Activated CD8-positive, alpha-beta T cell treated with anti-CD3 and anti-CD28 coated beads for 36 hours (primary cell): Measurements from ENCODE around the gene ADH7. TPM values are rescaled to one million over a fixed set of nuclear protein-coding genes. Genes with fewer than 3 reads are reported as not detected.
"Not testable (repeated sequence)": the region's sequence is repeated elsewhere in the genome, so short reads cannot be mapped to it uniquely, and the experiment has no call there.

ENCODE experiments used
- ATAC-seq: fragments of 200-7000 bp; cut with Tn5 transposase; one replicate; pipeline ENCODE4 v1.10.0; 2021; ENCODE audit warnings: mild to moderate bottlenecking, moderate library complexity
- CTCF ChIA-PET: fragments of 350-600 bp; sonication (Branson Sonifier 250); formaldehyde crosslinking; loops from one replicate; lab custom pipeline; 2021; ENCODE audit warnings: antibody characterized with exemption; lab: Charles Lee
- POLR2A ChIA-PET: fragments of 350-600 bp; sonication (Branson Sonifier 250); formaldehyde crosslinking; loops from one replicate; lab custom pipeline; 2021; ENCODE audit warnings: antibody characterized with exemption; lab: Charles Lee
- DNase-seq: peaks from one replicate; pipeline ENCODE4 v3.0.0-alpha.2; 2020
- H3K27ac Mint-ChIP-seq: one replicate; pipeline ENCODE4 v1.8.0; 2021; ENCODE audit warnings: mild to moderate bottlenecking, mixed read lengths
- H3K27me3 Mint-ChIP-seq: one replicate; pipeline ENCODE4 v1.8.0; 2021; ENCODE audit warnings: mixed read lengths
- H3K36me3 Mint-ChIP-seq: one replicate; pipeline ENCODE4 v1.8.0; 2021; ENCODE audit warnings: low read depth, mixed read lengths
- H3K4me1 Mint-ChIP-seq: one replicate; pipeline ENCODE4 v1.8.0; 2021; ENCODE audit warnings: low read depth, mixed read lengths
- H3K4me3 Mint-ChIP-seq: one replicate; pipeline ENCODE4 v1.8.0; 2021; ENCODE audit warnings: mild to moderate bottlenecking, moderate library complexity, mixed read lengths
- H3K9me3 Mint-ChIP-seq: one replicate; pipeline ENCODE4 v1.8.0; 2021; ENCODE audit warnings: mixed read lengths
- CTCF ChIP-seq: fragments of 200-600 bp; IDR thresholded peaks from one replicate; pipeline ENCODE4 v1.8.0; 2022; ENCODE audit warnings: antibody characterized with exemption, mild to moderate bottlenecking
- intact Hi-C: fragments of 100-400 bp; cut with micrococcal nuclease; formaldehyde crosslinking; loops from one replicate; pipeline ENCODE4 v1.10.0; 2022
- total RNA-seq, 2 experiments: library from RNA; stranded (reverse); gene quantifications; one replicate each; pipeline ENCODE4 v1.2.3, GENCODE V29; 2021

The ADH7 gene
- total RNA-seq, 2 experiments from 2014 or later = not detected

- Mint-ChIP-seq H3K27ac (no peak overlapping the region), H3K9me3 (no peaks in the 10 kb centered on the region), H3K4me3 (no peak overlapping the region), H3K36me3 (no peaks in the 10 kb centered on the region), H3K4me1 (no peaks in the 10 kb centered on the region), H3K27me3 (peaks cover 4% of the 10 kb centered on the region)
- POLR2A ChIA-PET = no interaction called here
- DNase-seq (no peak), ATAC-seq (no peak)
- intact Hi-C loops = no loop called here
- no peak for TF ChIP-seq CTCF
- CTCF ChIA-PET = no interaction called here
Observed at GRCh38 chr4:99436976-99437722, 2.0 kb upstream of the ADH7 start.

- H3K4me1 Mint-ChIP-seq = no peaks in the 10 kb centered on the region
- ChIA-PET POLR2A (no interaction called here), CTCF (no interaction called here)
- H3K4me3 Mint-ChIP-seq = no peak overlapping the region
- DNase-seq (no peak), ATAC-seq (no peak)
- intact Hi-C loops = no loop called here
- no peak overlapping the region for H3K27ac Mint-ChIP-seq
- peaks cover 8% of the 10 kb centered on the region for H3K27me3 Mint-ChIP-seq
- no peaks in the 10 kb centered on the region for H3K36me3 Mint-ChIP-seq
- TF ChIP-seq CTCF = no peak
- no peaks in the 10 kb centered on the region for H3K9me3 Mint-ChIP-seq
Observed at GRCh38 chr4:99436462-99436861, 1.3 kb upstream of the ADH7 start.

GRCh38 chr4:99430106-99430505 is 5.0 kb downstream of the ADH7 start:
- DNase-seq = no peak
- CTCF ChIA-PET = interaction anchor here (1.4 kb wide), 1 partner anchor 14 kb away, joined by 4 read pairs; no protein-coding TSS in a partner anchor
- POLR2A ChIA-PET = no interaction called here
- no peaks in the 10 kb centered on the region for H3K9me3 Mint-ChIP-seq
- peaks cover 6% of the 10 kb centered on the region for H3K27me3 Mint-ChIP-seq
- TF ChIP-seq CTCF = no peak
- no peak overlapping the region for H3K4me3 Mint-ChIP-seq
- no peaks in the 10 kb centered on the region for H3K4me1 Mint-ChIP-seq
- intact Hi-C loops = no loop called here
- H3K27ac Mint-ChIP-seq = no peak overlapping the region
- ATAC-seq = no peak
- H3K36me3 Mint-ChIP-seq = no peaks in the 10 kb centered on the region

GRCh38 chr4:99417125-99417524 is 18.0 kb downstream of the ADH7 start:
- Mint-ChIP-seq H3K27me3 (peaks cover 4% of the 10 kb centered on the region), H3K27ac (no peak overlapping the region), H3K4me3 (no peak overlapping the region), H3K9me3 (peaks cover 3% of the 10 kb centered on the region), H3K36me3 (no peaks in the 10 kb centered on the region), H3K4me1 (no peaks in the 10 kb centered on the region)
- DNase-seq = no peak
- CTCF ChIA-PET = interaction anchor here (1.3 kb wide), 1 partner anchor 12 kb away, joined by 6 read pairs; no protein-coding TSS in a partner anchor
- POLR2A ChIA-PET = no interaction called here
- intact Hi-C loops = no loop called here
- ATAC-seq = no peak
- no peak for TF ChIP-seq CTCF

GRCh38 chr4:99415762-99416161 is 19.4 kb downstream of the ADH7 start:
- DNase-seq, H3K27me3 Mint-ChIP-seq, ATAC-seq, H3K4me3 Mint-ChIP-seq, H3K27ac Mint-ChIP-seq, H3K4me1 Mint-ChIP-seq, H3K36me3 Mint-ChIP-seq, H3K9me3 Mint-ChIP-seq, intact Hi-C loops, POLR2A ChIA-PET: not testable (repeated sequence)
- CTCF ChIA-PET = interaction anchor here (1.1 kb wide), 1 partner anchor 14 kb away, joined by 4 read pairs; no protein-coding TSS in a partner anchor

GRCh38 chr4:99414902-99415301 is 20.2 kb downstream of the ADH7 start:
- intact Hi-C loops, POLR2A ChIA-PET, H3K27ac Mint-ChIP-seq, H3K36me3 Mint-ChIP-seq, H3K9me3 Mint-ChIP-seq, H3K4me3 Mint-ChIP-seq, CTCF ChIA-PET, H3K27me3 Mint-ChIP-seq, H3K4me1 Mint-ChIP-seq, ATAC-seq, DNase-seq: not testable (repeated sequence)
